Measurements from ENCODE around the gene FBXO30.

Gene FBXO30

DNA sequence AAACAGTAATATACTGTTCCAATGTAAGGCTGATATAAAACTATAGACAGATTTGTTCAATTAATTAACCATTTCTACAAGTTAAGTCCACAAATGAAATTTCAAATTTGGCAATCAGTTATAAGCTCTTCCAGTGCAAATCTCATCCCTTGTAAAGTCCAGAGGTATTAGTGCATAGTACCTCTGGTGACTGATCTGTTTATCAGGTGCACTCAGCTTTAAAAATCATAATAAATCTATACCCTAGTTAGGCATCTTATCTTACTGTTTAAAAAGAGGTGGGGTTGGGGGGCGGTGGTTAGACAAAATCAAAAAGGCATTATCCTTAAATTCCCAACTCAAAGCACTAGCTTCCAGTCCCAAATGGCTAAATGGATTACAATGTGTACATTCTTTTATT, 2.9 kb downstream of the FBXO30 start (continued):
- no peak for TF ChIP-seq ZNF707 (tag by site-specific recombination; IDR thresholded peaks at IDR 0.05)
- TF ChIP-seq ZNF16 (tag by site-specific recombination; IDR thresholded peaks at IDR 0.05; ENCODE audit: low read depth), result no peak

GRCh38 chr6:145809785-145810184, 4.8 kb downstream of the FBXO30 start:
- H3K4me1 ChIP-seq (ENCODE audit: control insufficient read depth, insufficient read depth, low read length), result peaks cover 5% of the 10 kb centered on the region

DNA sequence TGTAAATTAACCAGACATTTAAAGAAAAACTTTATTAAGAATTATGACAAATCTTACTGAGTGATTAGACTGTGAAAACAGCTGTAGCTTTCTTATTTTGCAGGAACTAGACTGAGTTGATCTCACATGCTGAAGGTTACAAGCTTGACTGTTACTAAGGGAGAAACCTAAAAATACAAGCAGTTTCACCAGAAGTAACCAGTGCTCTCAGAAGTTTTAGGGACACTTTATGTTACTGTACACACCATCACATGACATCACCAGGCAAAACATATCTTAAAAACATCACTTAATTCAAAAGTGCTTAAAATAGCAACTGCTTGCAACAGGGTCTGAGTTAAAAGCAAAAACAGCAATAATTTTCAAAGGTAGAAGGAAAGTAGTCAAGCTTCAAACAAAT, 5.4 kb downstream of the FBXO30 start:
- TF ChIP-seq, protein P1, sequence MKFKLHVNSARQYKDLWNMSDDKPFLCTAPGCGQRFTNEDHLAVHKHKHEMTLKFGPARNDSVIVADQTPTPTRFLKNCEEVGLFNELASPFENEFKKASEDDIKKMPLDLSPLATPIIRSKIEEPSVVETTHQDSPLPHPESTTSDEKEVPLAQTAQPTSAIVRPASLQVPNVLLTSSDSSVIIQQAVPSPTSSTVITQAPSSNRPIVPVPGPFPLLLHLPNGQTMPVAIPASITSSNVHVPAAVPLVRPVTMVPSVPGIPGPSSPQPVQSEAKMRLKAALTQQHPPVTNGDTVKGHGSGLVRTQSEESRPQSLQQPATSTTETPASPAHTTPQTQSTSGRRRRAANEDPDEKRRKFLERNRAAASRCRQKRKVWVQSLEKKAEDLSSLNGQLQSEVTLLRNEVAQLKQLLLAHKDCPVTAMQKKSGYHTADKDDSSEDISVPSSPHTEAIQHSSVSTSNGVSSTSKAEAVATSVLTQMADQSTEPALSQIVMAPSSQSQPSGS (tag by site-specific recombination; IDR thresholded peaks at IDR 0.05; ENCODE audit: low read depth), result no peak
- TF ChIP-seq ZNF645 (tag by site-specific recombination; IDR thresholded peaks at IDR 0.05) (no peak), EGR2 (tag by site-specific recombination; IDR thresholded peaks at IDR 0.05; ENCODE audit: low read depth) (no peak), ZNF544 (tag by site-specific recombination; IDR thresholded peaks at IDR 0.05) (no peak), ZNF629 (tag by site-specific recombination; IDR thresholded peaks at IDR 0.05) (no peak), SCRT1 (tag by site-specific recombination; IDR thresholded peaks at IDR 0.05; ENCODE audit: borderline replicate concordance) (no peak), ZNF140 (tag by site-specific recombination; IDR thresholded peaks at IDR 0.05) (no peak), ZNF155 (tag by site-specific recombination; IDR thresholded peaks at IDR 0.05) (no peak), ZNF664 (tag by site-specific recombination; IDR thresholded peaks at IDR 0.05) (no peak), PRDM6 (tag by site-specific recombination; IDR thresholded peaks at IDR 0.05) (no peak), REPIN1 (tag by site-specific recombination; IDR thresholded peaks at IDR 0.05; ENCODE audit: low read depth) (no peak)
- TF ChIP-seq, protein P2, sequence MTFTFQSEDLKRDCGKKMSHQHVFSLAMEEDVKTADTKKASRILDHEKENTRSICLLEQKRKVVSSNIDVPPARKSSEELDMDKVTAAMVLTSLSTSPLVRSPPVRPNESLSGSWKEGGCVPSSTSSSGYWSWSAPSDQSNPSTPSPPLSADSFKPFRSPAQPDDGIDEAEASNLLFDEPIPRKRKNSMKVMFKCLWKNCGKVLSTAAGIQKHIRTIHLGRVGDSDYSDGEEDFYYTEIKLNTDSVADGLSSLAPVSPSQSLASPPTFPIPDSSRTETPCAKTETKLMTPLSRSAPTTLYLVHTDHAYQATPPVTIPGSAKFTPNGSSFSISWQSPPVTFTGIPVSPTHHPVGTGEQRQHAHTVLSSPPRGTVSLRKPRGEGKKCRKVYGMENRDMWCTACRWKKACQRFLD (tag by site-specific recombination; IDR thresholded peaks at IDR 0.05), result no peak
- peaks cover 0 to 26% of the 10 kb centered on the region in 2 experiments; a peak in 2 of 3 replicates for H3K36me3 ChIP-seq (ENCODE audit: control insufficient read depth in 2 of 2, insufficient read depth in 1 of 2, low read length in 2 of 2)
- H3K4me3 ChIP-seq (ENCODE audit: low read depth, low read length), result no peak overlapping the region
- CTCF ChIA-PET, result no interaction called here
- no peaks in the 10 kb centered on the region for H3K9me3 ChIP-seq (ENCODE audit: control insufficient read depth, insufficient read depth, low read depth, low read length)
- no peak overlapping the region for H3K27ac ChIP-seq (ENCODE audit: extremely low read depth, low read depth, low read length)
- POLR2A ChIA-PET, result interaction anchor here (1.9 kb wide), 1 partner anchor 74 kb away, joined by 5 read pairs; the partner anchor contains the start of gene EPM2A
- H3K4me1 ChIP-seq (ENCODE audit: control insufficient read depth, insufficient read depth, low read length), result peaks cover 5% of the 10 kb centered on the region

More at GRCh38 chr6:145809785-145810184, 4.8 kb downstream of the FBXO30 start:
- no peaks in the 10 kb centered on the region for H3K9me3 ChIP-seq (ENCODE audit: control insufficient read depth, insufficient read depth, low read depth, low read length)
- H3K36me3 ChIP-seq (ENCODE audit: control insufficient read depth in 2 of 2, insufficient read depth in 1 of 2, low read length in 2 of 2), result peaks cover 0 to 20% of the 10 kb centered on the region in 2 experiments; a peak in 2 of 3 replicates
- no peak overlapping the region for H3K4me3 ChIP-seq (ENCODE audit: low read depth, low read length)
- H3K27ac ChIP-seq (ENCODE audit: extremely low read depth, low read depth, low read length), result no peak overlapping the region
- TF ChIP-seq, protein P3, sequence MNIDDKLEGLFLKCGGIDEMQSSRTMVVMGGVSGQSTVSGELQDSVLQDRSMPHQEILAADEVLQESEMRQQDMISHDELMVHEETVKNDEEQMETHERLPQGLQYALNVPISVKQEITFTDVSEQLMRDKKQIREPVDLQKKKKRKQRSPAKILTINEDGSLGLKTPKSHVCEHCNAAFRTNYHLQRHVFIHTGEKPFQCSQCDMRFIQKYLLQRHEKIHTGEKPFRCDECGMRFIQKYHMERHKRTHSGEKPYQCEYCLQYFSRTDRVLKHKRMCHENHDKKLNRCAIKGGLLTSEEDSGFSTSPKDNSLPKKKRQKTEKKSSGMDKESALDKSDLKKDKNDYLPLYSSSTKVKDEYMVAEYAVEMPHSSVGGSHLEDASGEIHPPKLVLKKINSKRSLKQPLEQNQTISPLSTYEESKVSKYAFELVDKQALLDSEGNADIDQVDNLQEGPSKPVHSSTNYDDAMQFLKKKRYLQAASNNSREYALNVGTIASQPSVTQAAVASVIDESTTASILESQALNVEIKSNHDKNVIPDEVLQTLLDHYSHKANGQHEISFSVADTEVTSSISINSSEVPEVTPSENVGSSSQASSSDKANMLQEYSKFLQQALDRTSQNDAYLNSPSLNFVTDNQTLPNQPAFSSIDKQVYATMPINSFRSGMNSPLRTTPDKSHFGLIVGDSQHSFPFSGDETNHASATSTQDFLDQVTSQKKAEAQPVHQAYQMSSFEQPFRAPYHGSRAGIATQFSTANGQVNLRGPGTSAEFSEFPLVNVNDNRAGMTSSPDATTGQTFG (tag by site-specific recombination; IDR thresholded peaks at IDR 0.05; ENCODE audit: borderline replicate concordance), result no peak
- TF ChIP-seq ZIC2 (tag by site-specific recombination; IDR thresholded peaks at IDR 0.05), result no peak
- no peak for TF ChIP-seq GLI4 (tag by site-specific recombination; IDR thresholded peaks at IDR 0.05)
- TF ChIP-seq, protein P4, sequence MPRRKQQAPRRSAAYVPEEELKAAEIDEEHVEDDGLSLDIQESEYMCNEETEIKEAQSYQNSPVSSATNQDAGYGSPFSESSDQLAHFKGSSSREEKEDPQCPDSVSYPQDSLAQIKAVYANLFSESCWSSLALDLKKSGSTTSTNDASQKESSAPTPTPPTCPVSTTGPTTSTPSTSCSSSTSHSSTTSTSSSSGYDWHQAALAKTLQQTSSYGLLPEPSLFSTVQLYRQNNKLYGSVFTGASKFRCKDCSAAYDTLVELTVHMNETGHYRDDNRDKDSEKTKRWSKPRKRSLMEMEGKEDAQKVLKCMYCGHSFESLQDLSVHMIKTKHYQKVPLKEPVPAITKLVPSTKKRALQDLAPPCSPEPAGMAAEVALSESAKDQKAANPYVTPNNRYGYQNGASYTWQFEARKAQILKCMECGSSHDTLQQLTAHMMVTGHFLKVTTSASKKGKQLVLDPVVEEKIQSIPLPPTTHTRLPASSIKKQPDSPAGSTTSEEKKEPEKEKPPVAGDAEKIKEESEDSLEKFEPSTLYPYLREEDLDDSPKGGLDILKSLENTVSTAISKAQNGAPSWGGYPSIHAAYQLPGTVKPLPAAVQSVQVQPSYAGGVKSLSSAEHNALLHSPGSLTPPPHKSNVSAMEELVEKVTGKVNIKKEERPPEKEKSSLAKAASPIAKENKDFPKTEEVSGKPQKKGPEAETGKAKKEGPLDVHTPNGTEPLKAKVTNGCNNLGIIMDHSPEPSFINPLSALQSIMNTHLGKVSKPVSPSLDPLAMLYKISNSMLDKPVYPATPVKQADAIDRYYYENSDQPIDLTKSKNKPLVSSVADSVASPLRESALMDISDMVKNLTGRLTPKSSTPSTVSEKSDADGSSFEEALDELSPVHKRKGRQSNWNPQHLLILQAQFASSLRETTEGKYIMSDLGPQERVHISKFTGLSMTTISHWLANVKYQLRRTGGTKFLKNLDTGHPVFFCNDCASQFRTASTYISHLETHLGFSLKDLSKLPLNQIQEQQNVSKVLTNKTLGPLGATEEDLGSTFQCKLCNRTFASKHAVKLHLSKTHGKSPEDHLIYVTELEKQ (tag by site-specific recombination; IDR thresholded peaks at IDR 0.05; ENCODE audit: borderline replicate concordance), result no peak
- TF ChIP-seq ZNF664 (tag by site-specific recombination; IDR thresholded peaks at IDR 0.05), result no peak
- TF ChIP-seq ZNF610 (tag by site-specific recombination; IDR thresholded peaks at IDR 0.05; ENCODE audit: borderline replicate concordance), result no peak
- TF ChIP-seq ZNF157 (tag by site-specific recombination; IDR thresholded peaks at IDR 0.05), result no peak
- no peak for TF ChIP-seq ZNF175 (tag by site-specific recombination; IDR thresholded peaks at IDR 0.05)
- TF ChIP-seq ZNF555 (tag by site-specific recombination; conservative IDR thresholded peaks at IDR 0.05), result no peak
- no peak for TF ChIP-seq ZSCAN30 (tag by site-specific recombination; IDR thresholded peaks at IDR 0.05)
- no peak for TF ChIP-seq REPIN1 (tag by site-specific recombination; IDR thresholded peaks at IDR 0.05; ENCODE audit: low read depth)
- ChIA-PET CTCF (no interaction called here), POLR2A (interaction anchor here (1.9 kb wide), 1 partner anchor 75 kb away, joined by 5 read pairs; the partner anchor contains the start of gene EPM2A)

Data from HEK293 (cell line).